OCI-LY7 (cell line): Measurements from ENCODE around the gene ARHGAP19. TPM values are rescaled to one million over a fixed set of nuclear protein-coding genes. Genes with fewer than 3 reads are reported as not detected.

ENCODE experiments used
- BruUV-seq: library from RNA; stranded (reverse); fragments of 400-500 nt; replicated peaks from 2 replicates; lab custom pipeline; 2021; lab: Mats Ljungman, UMichigan
- CTCF ChIA-PET: fragments of 300-600 bp; sonication (Branson Sonifier 250); formaldehyde crosslinking; loops from one replicate; lab custom pipeline; 2022; ENCODE audit warnings: antibody characterized with exemption; ENCODE audit not compliant: unreplicated experiment; lab: Charles Lee
- POLR2A ChIA-PET: fragments of 300-600 bp; sonication (Branson Sonifier 250); formaldehyde crosslinking; loops from one replicate; lab custom pipeline; 2022; ENCODE audit warnings: antibody characterized with exemption; lab: Charles Lee
- DNase-seq: peaks from one replicate; pipeline ENCODE4 v3.0.0-alpha.2; 2015; ENCODE audit warnings: low spot score
- H2AFZ ChIP-seq: fragments of 200-600 bp; sonication (generic), shearing (Covaris generic); 2 replicates; pipeline ENCODE4 v1.6.1; 2014; ENCODE audit warnings: mild to moderate bottlenecking, antibody characterized with exemption, low read length, moderate library complexity
- H3K27ac ChIP-seq: fragments of 200-600 bp; sonication (generic); 2 replicates; pipeline ENCODE4 v1.5.1; 2014; ENCODE audit warnings: mixed run types, low read depth, mild to moderate bottlenecking, moderate library complexity, low read length, inconsistent platforms; ENCODE audit not compliant: poor library complexity, severe bottlenecking
- H3K36me3 ChIP-seq: fragments of 200-600 bp; sonication (generic); 2 replicates; pipeline ENCODE4 v1.6.1; 2014; ENCODE audit warnings: mild to moderate bottlenecking, antibody characterized with exemption, low read length, moderate library complexity, mixed read lengths; ENCODE audit not compliant: insufficient read depth
- H3K4me1 ChIP-seq: fragments of 200-600 bp; sonication (generic); 2 replicates; pipeline ENCODE4 v1.5.1; 2014; ENCODE audit warnings: mild to moderate bottlenecking, low read length; ENCODE audit not compliant: insufficient read depth, poor library complexity, severe bottlenecking
- H3K4me2 ChIP-seq: fragments of 200-600 bp; sonication (generic); 2 replicates; pipeline ENCODE4 v1.6.1; 2014; ENCODE audit warnings: mild to moderate bottlenecking, low read length
- H3K4me3 ChIP-seq: fragments of 200-600 bp; sonication (generic); 2 replicates; pipeline ENCODE4 v1.5.1; 2014; ENCODE audit warnings: mild to moderate bottlenecking, low read depth, low read length; ENCODE audit not compliant: poor library complexity, severe bottlenecking
- H3K79me2 ChIP-seq: fragments of 200-600 bp; sonication (generic); 2 replicates; pipeline ENCODE4 v1.6.1; 2016; ENCODE audit warnings: low read depth, mild to moderate bottlenecking, low read length, moderate library complexity, mixed read lengths; ENCODE audit not compliant: insufficient read depth
- H3K9me2 ChIP-seq: fragments of 200-600 bp; sonication (generic); 2 replicates; pipeline ENCODE4 v1.6.1; 2016; ENCODE audit warnings: mild to moderate bottlenecking, low read length, mixed read lengths; ENCODE audit not compliant: insufficient read depth
- H3K9me3 ChIP-seq: fragments of 200-600 bp; sonication (generic); 2 replicates; pipeline ENCODE4 v1.6.1; 2014; ENCODE audit warnings: mild to moderate bottlenecking, mixed run types, low read length, mixed read lengths
- H4K20me1 ChIP-seq: fragments of 200-600 bp; sonication (generic); 2 replicates; pipeline ENCODE4 v1.6.1; 2014; ENCODE audit warnings: mild to moderate bottlenecking, antibody characterized with exemption, low read length, moderate library complexity, mixed read lengths; ENCODE audit not compliant: insufficient read depth
- CTCF ChIP-seq: fragments of 200-600 bp; sonication (generic); conservative IDR thresholded peaks from 2 replicates; pipeline ENCODE4 v1.5.1; 2014; ENCODE audit warnings: mild to moderate bottlenecking, antibody characterized with exemption, low read length, moderate library complexity, mixed read lengths
- EZH2phosphoT487 ChIP-seq: fragments of 200-600 bp; sonication (generic); IDR thresholded peaks from 2 replicates; pipeline ENCODE4 v1.6.1; 2018; ENCODE audit warnings: low read depth, borderline replicate concordance, mild to moderate bottlenecking, mixed run types, antibody characterized with exemption, low read length, moderate library complexity, mixed read lengths
- intact Hi-C: fragments of 100-400 bp; cut with micrococcal nuclease; formaldehyde crosslinking; loops from one replicate; pipeline ENCODE4 v1.10.0; 2022; ENCODE audit not compliant: unreplicated experiment
- total RNA-seq, 2 experiments: library from RNA; depleted of rRNA in 1 of 2; stranded (reverse); fragments of >200 nt in 1 of 2; shearing (Covaris generic) in 1 of 2; gene quantifications; 2 replicates each; pipeline ENCODE4 v1.2.3, GENCODE V29; 2014 to 2022

Gene ARHGAP19
- total RNA-seq, 2 experiments from 2014 or later = 34.1 to 60.5 TPM

GRCh38 chr10:97280783-97281182 lies 11.7 kb downstream of the ARHGAP19 start:
- intact Hi-C loops = no loop called here
- H2AFZ ChIP-seq = no peak overlapping the region
- POLR2A ChIA-PET = interaction anchor here (1.1 kb wide), 1 partner anchor 9 kb away, joined by 3 read pairs; no protein-coding TSS in a partner anchor

GRCh38 chr10:97279121-97279815 lies 13.2 kb downstream of the ARHGAP19 start:
- DNase-seq = no peak
- peaks cover 1% of the 10 kb centered on the region; the same call in 1 of the 2 replicates for H3K9me3 ChIP-seq
- H3K9me2 ChIP-seq = no peaks in the 10 kb centered on the region
- CTCF ChIA-PET = interaction anchor here (0.6 to 1.1 kb wide), 3 partner anchors 41 to 187 kb away, joined by 3 to 5 read pairs (median 3); no protein-coding TSS in a partner anchor
- TF ChIP-seq EZH2phosphoT487 (no peak), CTCF (no peak)
- peak overlapping the region; percentile 93 for H3K4me2 ChIP-seq
- H3K27ac ChIP-seq = peak overlapping the region; percentile 94
- H3K36me3 ChIP-seq = peaks cover 21% of the 10 kb centered on the region
- no peaks in the 10 kb centered on the region for H4K20me1 ChIP-seq
- H3K4me3 ChIP-seq = peak overlapping the region; percentile 23
- BruUV-seq = TSS peak; percentile 29
- H3K79me2 ChIP-seq = peaks cover 64% of the 10 kb centered on the region
- H2AFZ ChIP-seq = peak overlapping the region; percentile 23; the same call in 1 of the 2 replicates
- H3K4me1 ChIP-seq = peaks cover 51% of the 10 kb centered on the region
- POLR2A ChIA-PET = interaction anchor here (0.6 to 2.1 kb wide), 9 partner anchors 10 to 189 kb away, joined by 3 to 14 read pairs (median 3); partner anchors contain the start of gene RRP12
- intact Hi-C loops = loop anchor here (2.0 to 5.0 kb wide), 3 partner anchors 42 to 123 kb away; partner anchors contain the start of gene RRP12

More at GRCh38 chr10:97280783-97281182, 11.7 kb downstream of the ARHGAP19 start:
- CTCF ChIA-PET = no interaction called here
- no peak overlapping the region for H3K27ac ChIP-seq
- H3K79me2 ChIP-seq = peaks cover 70% of the 10 kb centered on the region
- peaks cover 27% of the 10 kb centered on the region for H3K36me3 ChIP-seq
- peaks cover 47% of the 10 kb centered on the region for H3K4me1 ChIP-seq
- no peak overlapping the region for H3K4me3 ChIP-seq
- no peak overlapping the region for H3K4me2 ChIP-seq
- H4K20me1 ChIP-seq = no peaks in the 10 kb centered on the region
- H3K9me2 ChIP-seq = no peaks in the 10 kb centered on the region
- BruUV-seq = no TSS peak
- DNase-seq = no peak
- TF ChIP-seq CTCF (no peak), EZH2phosphoT487 (no peak)
- H3K9me3 ChIP-seq = no peaks in the 10 kb centered on the region
